Keratinocyte (primary cell): ENCODE measurements around the gene HERC2.
"Not testable (repeated sequence)": the region's sequence is repeated elsewhere in the genome, so short reads cannot be mapped to it uniquely, and the experiment has no call there.

Experiments used
- CTCF ChIP-seq, 3 experiments: IDR thresholded peaks in 1 of 3; conservative IDR thresholded peaks in 1 of 3; optimal IDR thresholded peaks in 1 of 3; 2 replicates in 2 of 3; 3 replicates in 1 of 3; pipeline versions ENCODE3 to v1.5.1; 2011; ENCODE audit warnings: low read length in 3 of 3, mild to moderate bottlenecking in 3 of 3, moderate library complexity in 2 of 3, control low read depth in 1 of 3, inconsistent platforms in 1 of 3; ENCODE audit not compliant: insufficient read depth in 2 of 3; ENCODE audit errors: extremely low read depth in 1 of 3
- EZH2 ChIP-seq: IDR thresholded peaks from one replicate; pipeline ENCODE4 v1.6.1; 2012; ENCODE audit warnings: inconsistent platforms, mild to moderate bottlenecking, low read length, moderate library complexity

DNA sequence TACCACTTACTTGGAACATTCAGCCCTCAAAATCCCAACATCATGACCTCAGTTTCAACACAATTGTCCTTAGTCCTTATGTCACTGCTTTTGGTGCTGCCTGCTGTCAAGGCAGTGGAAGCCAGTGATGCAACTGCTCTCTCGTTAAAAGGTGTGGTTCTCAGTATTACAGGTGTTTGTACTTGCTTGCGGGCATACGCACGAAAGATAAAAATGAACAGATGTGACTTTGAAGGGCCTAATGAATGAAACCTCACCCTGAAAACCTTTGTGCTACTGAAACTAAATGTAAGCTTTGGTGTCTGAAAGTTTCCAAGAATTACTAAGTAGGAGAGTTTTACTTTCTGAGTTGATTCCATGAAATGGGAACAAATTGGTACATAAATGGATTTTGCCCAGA lies 25.2 kb downstream of the HERC2 start:
- not testable (repeated sequence) for TF ChIP-seq CTCF (optimal IDR thresholded peaks at IDR 0.05 in 1 of 3, IDR thresholded peaks at IDR 0.05 in 1 of 3, conservative IDR thresholded peaks at IDR 0.05 in 1 of 3; ENCODE audit: extremely low read depth in 1 of 3, insufficient read depth in 2 of 3, low read length in 3 of 3); EZH2
